A673 (cell line): ENCODE data around the gene AP2A1. TPM values are rescaled to one million over a fixed set of nuclear protein-coding genes. Genes with fewer than 3 reads are reported as not detected.

ENCODE experiments used
- BruUV-seq: library from RNA; stranded (reverse); fragments of 400-500 nt; replicated peaks from 2 replicates; lab custom pipeline; 2021; lab: Mats Ljungman, UMichigan
- CTCF ChIA-PET: fragments of 300-600 bp; sonication (Branson Sonifier 250); formaldehyde crosslinking; loops from one replicate; lab custom pipeline; 2022; ENCODE audit warnings: antibody characterized with exemption; lab: Charles Lee
- POLR2A ChIA-PET: fragments of 300-600 bp; sonication (Branson Sonifier 250); formaldehyde crosslinking; loops from one replicate; lab custom pipeline; 2022; ENCODE audit warnings: antibody characterized with exemption; ENCODE audit not compliant: low non-redundant PET; lab: Charles Lee
- DNase-seq: peaks from one replicate; pipeline ENCODE4 v3.0.0-alpha.2; 2015; ENCODE audit warnings: low spot score
- H3K27ac ChIP-seq: fragments of 200-600 bp; sonication (generic); 2 replicates; pipeline ENCODE4 v1.5.1; 2016; ENCODE audit warnings: mixed run types, low read depth, mild to moderate bottlenecking, mixed read lengths, antibody characterized with exemption, low read length; ENCODE audit not compliant: poor library complexity, severe bottlenecking
- H3K27me3 ChIP-seq: fragments of 200-600 bp; sonication (generic); replicated peaks from 2 replicates; pipeline ENCODE4 v1.6.1; 2017; ENCODE audit warnings: mixed run types, low read depth, mild to moderate bottlenecking, mixed read lengths, antibody characterized with exemption, low read length; ENCODE audit not compliant: insufficient read depth, poor library complexity
- H3K36me3 ChIP-seq: fragments of 200-600 bp; sonication (generic); 2 replicates; pipeline ENCODE4 v1.6.1; 2016; ENCODE audit warnings: mixed run types, mild to moderate bottlenecking, mixed read lengths, antibody characterized with exemption, low read length; ENCODE audit not compliant: insufficient read depth, poor library complexity, severe bottlenecking
- H3K4me1 ChIP-seq: fragments of 200-600 bp; sonication (generic); 2 replicates; pipeline ENCODE4 v1.6.1; 2017; ENCODE audit warnings: mixed run types, mild to moderate bottlenecking, mixed read lengths, antibody characterized with exemption, low read length; ENCODE audit not compliant: insufficient read depth, poor library complexity, severe bottlenecking
- H3K4me3 ChIP-seq: fragments of 200-600 bp; sonication (generic); 2 replicates; pipeline ENCODE4 v1.5.1; 2016; ENCODE audit warnings: low read depth, mixed run types, mild to moderate bottlenecking, mixed read lengths, low read length; ENCODE audit not compliant: poor library complexity, severe bottlenecking
- H3K9me3 ChIP-seq: fragments of 200-600 bp; sonication (generic); 2 replicates; pipeline ENCODE4 v1.6.1; 2016; ENCODE audit warnings: mixed run types, low read depth, mild to moderate bottlenecking, mixed read lengths, antibody characterized with exemption, low read length; ENCODE audit not compliant: poor library complexity, severe bottlenecking
- EZH2 ChIP-seq: fragments of 200-600 bp; sonication (generic); IDR thresholded peaks from 2 replicates; pipeline ENCODE4 v1.6.1; 2017; ENCODE audit warnings: borderline replicate concordance, low read depth, mild to moderate bottlenecking, mixed read lengths, antibody characterized with exemption, low read length; ENCODE audit not compliant: poor library complexity, severe bottlenecking
- intact Hi-C: fragments of 100-400 bp; cut with micrococcal nuclease; formaldehyde crosslinking; loops from one replicate; pipeline ENCODE4 v1.10.0; 2022; ENCODE audit not compliant: unreplicated experiment
- total RNA-seq: library from RNA; stranded (reverse); gene quantifications from 2 replicates; pipeline ENCODE4 v1.2.3, GENCODE V29; 2021
- TF ChIP-seq, protein P1 (sequence below): fragments of 300-800, 200-600 bp; sonication (generic); conservative IDR thresholded peaks from 2 replicates; pipeline ENCODE4 v1.5.1; 2017; ENCODE audit warnings: low read depth, mild to moderate bottlenecking, antibody characterized with exemption, low read length, moderate library complexity, mixed read lengths

The AP2A1 gene
- total RNA-seq, 1 experiment from 2014 or later: 80.1 TPM

DNA sequence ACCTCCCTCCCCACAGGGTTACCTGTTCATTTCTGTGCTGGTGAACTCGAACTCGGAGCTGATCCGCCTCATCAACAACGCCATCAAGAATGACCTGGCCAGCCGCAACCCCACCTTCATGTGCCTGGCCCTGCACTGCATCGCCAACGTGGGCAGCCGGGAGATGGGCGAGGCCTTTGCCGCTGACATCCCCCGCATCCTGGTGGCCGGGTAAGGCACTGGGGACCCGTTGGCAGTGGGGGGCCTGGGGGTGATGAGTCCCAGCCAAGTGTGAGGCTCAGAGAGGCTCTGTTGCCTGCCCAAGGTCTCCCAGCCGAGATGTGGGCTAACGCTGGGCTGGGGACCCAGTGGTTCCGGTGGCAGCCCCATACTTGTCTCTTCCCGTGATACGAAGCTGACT lies 15.7 kb downstream of the AP2A1 start:
- ChIA-PET CTCF (no interaction called here), POLR2A (no interaction called here)
- Histone ChIP-seq H3K9me3 (no peaks in the 10 kb centered on the region), H3K27me3 (no peaks in the 10 kb centered on the region), H3K36me3 (peaks cover 17% of the 10 kb centered on the region), H3K4me3 (no peak overlapping the region), H3K4me1 (no peaks in the 10 kb centered on the region), H3K27ac (no peak overlapping the region)
- no TSS peak for BruUV-seq
- intact Hi-C loops: no loop called here
- TF ChIP-seq, protein P1, sequence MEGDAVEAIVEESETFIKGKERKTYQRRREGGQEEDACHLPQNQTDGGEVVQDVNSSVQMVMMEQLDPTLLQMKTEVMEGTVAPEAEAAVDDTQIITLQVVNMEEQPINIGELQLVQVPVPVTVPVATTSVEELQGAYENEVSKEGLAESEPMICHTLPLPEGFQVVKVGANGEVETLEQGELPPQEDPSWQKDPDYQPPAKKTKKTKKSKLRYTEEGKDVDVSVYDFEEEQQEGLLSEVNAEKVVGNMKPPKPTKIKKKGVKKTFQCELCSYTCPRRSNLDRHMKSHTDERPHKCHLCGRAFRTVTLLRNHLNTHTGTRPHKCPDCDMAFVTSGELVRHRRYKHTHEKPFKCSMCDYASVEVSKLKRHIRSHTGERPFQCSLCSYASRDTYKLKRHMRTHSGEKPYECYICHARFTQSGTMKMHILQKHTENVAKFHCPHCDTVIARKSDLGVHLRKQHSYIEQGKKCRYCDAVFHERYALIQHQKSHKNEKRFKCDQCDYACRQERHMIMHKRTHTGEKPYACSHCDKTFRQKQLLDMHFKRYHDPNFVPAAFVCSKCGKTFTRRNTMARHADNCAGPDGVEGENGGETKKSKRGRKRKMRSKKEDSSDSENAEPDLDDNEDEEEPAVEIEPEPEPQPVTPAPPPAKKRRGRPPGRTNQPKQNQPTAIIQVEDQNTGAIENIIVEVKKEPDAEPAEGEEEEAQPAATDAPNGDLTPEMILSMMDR: no peak
- no peak for TF ChIP-seq EZH2
- DNase-seq: no peak

DNA sequence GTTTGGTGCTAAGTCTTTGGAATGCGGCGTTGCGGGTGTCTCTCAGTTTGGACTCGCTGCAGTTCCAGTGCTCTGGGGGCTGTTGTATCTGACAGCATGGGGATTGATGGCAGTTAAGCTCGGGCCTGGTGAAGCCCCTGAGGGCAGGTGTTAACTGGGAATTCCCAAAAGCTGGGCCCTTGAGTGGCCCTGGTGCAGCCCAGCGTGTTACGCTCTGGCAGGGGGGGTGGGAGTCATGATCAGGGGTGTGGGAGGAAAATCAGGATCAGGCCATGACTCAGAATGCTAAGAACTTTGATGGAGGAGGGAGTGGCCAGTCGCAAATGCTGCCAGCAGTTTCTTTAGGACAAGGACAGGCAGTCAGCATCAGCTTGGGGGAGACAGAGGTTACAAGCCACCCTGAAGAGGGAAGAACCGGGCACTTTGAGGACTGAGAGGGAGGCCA lies 19.6 kb downstream of the AP2A1 start:
- DNase-seq: no peak
- no peak overlapping the region for H3K27ac ChIP-seq
- no peaks in the 10 kb centered on the region for H3K27me3 ChIP-seq
- peaks cover 17% of the 10 kb centered on the region for H3K36me3 ChIP-seq
- H3K4me3 ChIP-seq: no peak overlapping the region
- POLR2A ChIA-PET: interaction anchor here (0.5 kb wide), 1 partner anchor 24 kb away, joined by 5 read pairs; no protein-coding TSS in a partner anchor
- intact Hi-C loops: no loop called here
- no peaks in the 10 kb centered on the region for H3K9me3 ChIP-seq
- no TSS peak for BruUV-seq
- CTCF ChIA-PET: interaction anchor here (0.6 kb wide), 2 partner anchors 106 to 175 kb away, joined by 5 to 9 read pairs; no protein-coding TSS in a partner anchor
- TF ChIP-seq, protein P1: no peak
- TF ChIP-seq EZH2: no peak
- H3K4me1 ChIP-seq: no peaks in the 10 kb centered on the region

DNA sequence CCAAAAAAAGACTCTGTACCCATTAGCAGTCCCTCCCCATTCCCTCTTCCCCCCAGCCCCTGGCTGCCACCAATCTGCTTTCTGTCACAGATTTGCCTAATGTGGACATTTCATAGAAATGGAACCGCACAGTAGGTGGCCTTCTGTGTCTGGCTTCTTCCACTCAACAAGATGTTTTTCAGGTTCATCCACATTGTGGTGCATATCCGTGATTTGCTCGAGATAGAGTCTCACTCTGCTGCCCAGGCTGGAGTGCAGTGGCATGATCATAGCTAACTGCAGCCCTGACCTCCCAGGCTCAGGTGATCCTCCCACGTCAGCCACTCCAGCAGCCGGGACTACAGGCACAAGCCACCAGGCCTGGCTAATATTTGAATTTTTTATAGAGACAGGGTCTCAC lies 20.9 kb downstream of the AP2A1 start:
- Histone ChIP-seq H3K4me1 (no peaks in the 10 kb centered on the region), H3K9me3 (no peaks in the 10 kb centered on the region), H3K4me3 (no peak overlapping the region), H3K27ac (no peak overlapping the region), H3K27me3 (no peaks in the 10 kb centered on the region), H3K36me3 (peaks cover 14% of the 10 kb centered on the region)
- BruUV-seq: no TSS peak
- CTCF ChIA-PET: no interaction called here
- no peak for DNase-seq
- TF ChIP-seq, protein P1: no peak
- no peak for TF ChIP-seq EZH2
- POLR2A ChIA-PET: no interaction called here
- intact Hi-C loops: no loop called here
